Endometrial microvascular endothelial cells (primary cell): ENCODE data around the gene SLC28A1. TPM values are rescaled to one million over a fixed set of nuclear protein-coding genes. Genes with fewer than 3 reads are reported as not detected.

Source experiments
- in situ Hi-C: cut with HindIII; loops from 2 replicates; pipeline ENCODE4 v1.10.0; 2017; ENCODE audit warnings: low sequenced_read_pairs, low pct_unique_long_range_greater_than_20kb; ENCODE audit errors: inconsistent ontology term
- total RNA-seq: library from RNA; depleted of rRNA; stranded (reverse); fragments of >200 nt; gene quantifications from one replicate; pipeline ENCODE4 v1.2.3, GENCODE V29; 2015; ENCODE audit errors: inconsistent ontology term

The SLC28A1 gene
- total RNA-seq, 1 donor from 2014 or later = not detected

GRCh38 chr15:84951736-84952135 is 67.3 kb downstream of the SLC28A1 start:
- in situ Hi-C loops = no loop called here

GRCh38 chr15:84953136-84953535 is 68.7 kb downstream of the SLC28A1 start:
- in situ Hi-C loops = no loop called here

DNA sequence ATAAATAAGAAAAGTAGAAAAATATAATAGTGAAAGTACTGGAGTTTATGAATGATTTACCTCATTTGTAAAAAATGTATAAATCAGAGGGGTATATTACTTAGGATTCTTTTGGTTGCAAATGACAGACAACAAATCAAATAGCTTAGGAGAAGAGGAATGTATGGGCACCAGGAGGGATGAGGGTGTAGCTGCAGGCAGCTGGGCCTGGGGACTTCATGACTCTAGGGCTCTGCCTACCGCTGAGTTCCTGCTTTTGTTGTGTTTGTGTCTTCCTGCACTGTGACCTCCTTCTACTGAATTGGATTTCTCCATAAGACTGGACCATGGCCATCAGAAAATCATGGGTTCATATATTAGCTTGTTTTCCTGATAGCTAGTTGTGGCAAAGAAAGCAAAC is 69.3 kb downstream of the SLC28A1 start:
- in situ Hi-C loops = no loop called here

DNA sequence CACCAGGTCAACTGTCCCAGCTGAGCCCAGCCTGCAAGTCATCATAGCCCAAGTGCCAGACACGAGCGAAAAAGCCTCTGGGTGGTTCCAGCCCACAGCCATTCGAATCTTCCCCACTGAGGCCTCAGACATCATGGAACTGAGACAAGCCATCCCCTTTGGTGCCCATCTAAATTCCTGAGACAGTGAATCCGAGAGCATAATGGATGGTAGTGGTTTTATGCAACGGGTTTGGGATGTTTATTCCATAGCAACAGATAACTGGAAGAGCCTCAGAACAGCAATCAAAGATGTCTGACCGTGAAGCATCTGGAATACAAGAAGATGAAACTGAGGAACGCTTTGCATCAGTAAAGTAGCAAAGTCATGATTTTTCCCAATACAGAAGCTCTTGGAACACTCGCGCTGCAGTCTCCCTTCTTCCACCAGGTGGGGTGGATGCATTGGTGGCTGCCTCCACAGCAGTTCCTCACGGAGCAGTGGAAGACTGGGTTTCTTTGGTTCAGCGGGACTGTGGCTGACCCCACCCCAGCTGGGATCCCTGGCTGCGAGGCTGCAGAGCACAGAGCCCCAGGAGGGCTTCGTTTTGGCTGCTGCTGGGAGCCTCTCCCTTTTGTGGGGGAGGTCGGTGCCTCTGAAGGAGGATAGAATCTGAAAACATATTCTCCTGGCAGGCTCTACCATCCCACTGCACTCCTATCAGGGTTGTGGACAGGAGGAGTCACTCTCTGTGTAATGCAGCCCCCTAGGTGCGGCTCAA is 70.8 kb downstream of the SLC28A1 start:
- in situ Hi-C loops = no loop called here

DNA sequence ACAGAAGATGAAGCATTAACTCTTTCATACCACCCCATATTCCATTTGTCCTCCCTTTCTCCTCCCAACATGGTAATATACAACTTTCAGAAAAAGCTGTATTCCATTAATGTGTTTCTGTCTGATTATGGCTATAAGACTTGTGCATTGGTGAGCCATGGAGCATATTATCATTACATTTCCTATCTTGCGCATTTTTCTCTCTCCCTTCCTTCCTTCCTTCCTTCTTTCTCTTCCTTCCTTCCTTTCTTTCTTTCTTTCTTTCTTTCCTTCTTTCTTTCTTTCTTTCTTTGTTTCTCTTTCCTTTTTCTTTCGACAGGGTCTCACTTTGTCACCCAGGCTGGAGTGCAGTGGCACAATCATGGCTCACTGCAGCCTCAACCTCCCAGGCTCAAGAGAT is 71.7 kb downstream of the SLC28A1 start:
- in situ Hi-C loops = no loop called here

DNA sequence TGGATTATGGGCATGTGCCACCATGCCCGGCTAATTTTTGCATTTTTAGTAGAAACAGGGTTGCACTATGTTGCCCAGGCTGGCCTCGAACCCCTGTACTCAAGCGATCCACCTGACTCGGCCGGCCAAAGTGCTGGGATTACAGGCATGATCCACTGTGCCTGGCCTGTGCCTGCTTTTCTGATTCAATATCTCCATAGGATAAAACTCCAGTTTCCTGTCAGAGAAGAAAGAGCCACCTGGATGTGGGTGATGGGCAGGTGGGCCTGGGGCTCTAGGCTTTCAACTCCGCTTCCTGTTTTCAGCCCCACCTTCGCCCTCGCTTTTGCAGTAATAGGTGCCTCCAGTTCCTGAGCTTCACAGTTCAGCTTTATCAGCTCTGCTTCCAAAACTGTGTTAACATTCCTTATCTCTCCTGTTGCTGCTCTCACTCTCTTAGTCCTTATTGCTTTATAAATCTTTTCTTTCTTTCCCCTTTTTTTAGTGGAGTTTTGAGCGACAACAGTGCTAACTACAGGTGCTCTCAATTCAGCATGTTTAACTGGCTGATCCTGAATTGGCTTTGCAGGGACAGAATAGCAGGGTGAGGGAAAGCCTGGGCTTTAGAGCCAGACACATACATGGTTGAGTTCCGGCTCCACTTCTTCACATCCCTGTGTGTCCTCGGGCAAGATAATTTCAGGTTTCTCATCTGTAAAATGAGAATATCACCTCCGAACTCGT is 76.1 kb downstream of the SLC28A1 start:
- in situ Hi-C loops = no loop called here

GRCh38 chr15:84961114-84961452 is 76.6 kb downstream of the SLC28A1 start:
- in situ Hi-C loops = no loop called here

DNA sequence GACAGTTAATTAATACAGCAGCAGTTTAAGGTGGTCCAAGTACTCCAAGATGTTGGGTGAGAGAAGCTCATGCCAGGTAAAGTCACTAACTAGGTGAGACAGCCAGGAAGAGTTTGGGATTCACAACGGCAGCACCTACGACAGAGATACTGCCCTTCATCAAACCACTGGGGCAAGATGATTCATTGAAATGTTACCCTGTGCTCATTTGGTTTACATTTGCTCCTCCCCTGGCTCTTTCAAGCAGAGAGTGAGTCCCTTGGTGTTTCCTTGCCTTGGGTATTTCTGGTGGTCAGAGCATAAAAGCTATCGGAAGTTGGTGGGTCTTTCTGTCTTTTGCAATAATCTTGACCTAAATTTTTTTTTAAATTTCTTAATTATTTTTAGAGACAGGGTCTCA is 77.2 kb downstream of the SLC28A1 start:
- in situ Hi-C loops = no loop called here

DNA sequence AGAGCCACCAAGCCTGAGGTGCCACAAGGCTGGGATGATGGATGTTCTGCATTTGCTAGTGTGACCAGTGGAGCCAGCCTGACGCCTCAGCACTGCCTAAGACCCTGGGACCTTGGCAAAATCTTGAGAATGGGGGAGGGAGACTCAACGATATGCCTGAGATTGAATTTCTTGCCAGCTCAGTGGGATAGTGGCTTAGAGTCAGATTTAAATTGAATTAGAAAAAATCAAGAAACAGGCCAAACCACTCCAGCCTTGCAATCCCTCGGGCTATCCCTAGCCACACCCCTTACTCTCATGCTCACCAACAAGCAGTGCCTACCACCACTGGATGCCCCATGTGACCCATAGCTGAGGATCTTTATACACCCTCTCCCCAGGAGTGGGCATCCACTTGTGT is 78.5 kb downstream of the SLC28A1 start:
- in situ Hi-C loops = no loop called here

DNA sequence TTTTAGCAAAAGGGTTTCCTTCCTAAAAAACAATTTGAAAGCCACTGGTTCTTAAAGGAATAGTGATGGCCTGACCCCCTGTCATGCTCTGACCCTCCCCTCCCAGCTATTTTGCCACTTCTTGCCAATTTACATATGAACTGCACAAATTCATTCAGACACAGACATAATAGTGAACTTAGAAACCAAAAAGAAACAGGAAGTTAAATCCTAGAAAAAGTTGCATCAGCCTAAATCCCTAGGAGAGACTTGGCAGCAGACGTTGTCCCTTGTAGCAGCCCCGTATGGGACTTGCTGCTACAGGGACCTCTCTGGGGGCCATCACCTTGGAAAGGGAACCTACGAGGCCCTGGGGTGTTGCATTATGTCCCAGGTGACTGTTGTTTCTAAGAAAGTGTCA is 82.9 kb downstream of the SLC28A1 start:
- in situ Hi-C loops = no loop called here

DNA sequence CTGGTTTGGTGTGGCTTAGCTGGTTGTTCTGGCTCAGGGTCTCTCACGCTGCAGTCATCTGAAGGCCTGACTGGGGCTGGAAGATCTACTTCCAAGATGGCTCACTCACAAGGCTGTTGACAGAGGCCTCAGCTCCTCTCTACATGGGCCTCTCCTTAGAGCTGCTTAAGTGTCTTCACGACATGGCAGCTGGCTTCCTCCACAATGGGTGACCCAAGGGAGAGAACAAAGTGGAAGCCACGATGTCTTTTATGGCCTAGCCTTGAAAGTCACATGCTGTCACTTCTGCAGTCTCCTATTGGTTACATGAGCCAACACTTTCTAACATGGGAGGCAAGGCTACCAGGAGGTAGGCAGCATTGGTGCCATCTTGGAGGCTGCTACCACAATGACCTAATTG is 83.8 kb downstream of the SLC28A1 start:
- in situ Hi-C loops = no loop called here

DNA sequence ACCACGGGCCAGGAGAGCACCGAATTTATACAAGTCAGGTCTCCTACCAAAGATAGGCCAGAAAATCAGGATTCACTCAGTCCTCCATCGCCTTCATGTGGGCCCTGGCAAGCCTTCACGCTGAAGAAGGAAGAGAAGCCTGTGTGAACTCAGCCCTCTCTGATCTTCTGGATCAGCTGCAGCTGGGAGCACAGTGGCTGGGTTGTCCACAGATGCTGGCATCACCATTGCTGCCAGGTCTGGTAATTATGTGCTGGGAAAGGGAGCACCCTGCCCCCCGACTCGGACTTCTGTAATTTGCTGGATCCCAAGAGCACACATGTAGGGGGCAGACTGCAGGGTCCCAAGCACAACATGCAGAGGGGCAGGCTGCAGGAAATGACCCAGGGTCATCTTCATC is 84.8 kb downstream of the SLC28A1 start:
- in situ Hi-C loops = no loop called here

DNA sequence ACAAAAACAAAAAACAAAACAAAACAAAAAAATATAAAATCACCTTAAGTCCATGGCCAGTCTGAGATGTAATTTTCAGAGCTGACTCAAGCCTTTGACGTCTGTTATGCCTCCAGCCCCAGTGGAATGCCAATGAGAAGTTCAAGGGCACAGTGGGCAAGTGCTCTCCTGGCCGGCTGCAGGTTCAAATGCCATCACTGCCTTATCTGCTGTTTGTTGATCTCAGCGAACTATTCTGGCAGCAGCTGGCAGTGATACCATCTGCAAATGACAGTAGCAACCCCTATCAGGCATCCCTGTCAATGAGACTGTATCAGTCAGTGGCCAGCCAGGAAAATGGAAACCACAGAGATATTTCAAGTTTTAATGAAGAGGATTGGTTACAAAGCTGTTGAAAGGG is 86.4 kb downstream of the SLC28A1 start:
- in situ Hi-C loops = no loop called here

- in situ Hi-C loops = no loop called here
These were observed 89.3 kb downstream of the SLC28A1 start for GRCh38 chr15:84973492-84974460.

DNA sequence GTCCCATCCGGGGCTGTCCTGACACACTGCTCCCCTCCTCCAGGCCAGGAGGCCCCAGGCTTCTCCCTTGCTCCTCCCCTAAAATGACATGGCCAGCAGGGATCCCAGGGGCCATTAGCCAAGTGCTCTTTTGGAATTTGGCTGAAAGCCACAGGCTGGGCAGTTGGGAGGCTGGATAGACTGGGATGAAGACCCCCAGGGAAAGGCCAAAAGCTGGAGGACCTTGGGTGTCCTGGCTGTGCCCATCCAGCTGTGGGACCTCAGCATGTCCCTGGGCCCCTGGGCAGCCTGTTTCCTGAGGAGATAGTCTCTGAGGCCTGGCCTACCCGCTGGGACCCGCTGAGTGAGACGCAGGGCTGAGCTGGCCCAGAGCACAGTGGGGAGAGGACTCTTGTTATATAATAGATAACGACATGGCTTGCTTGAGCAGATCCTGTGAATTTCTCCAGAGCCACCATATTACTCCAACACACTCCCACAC is 91.4 kb downstream of the SLC28A1 start:
- in situ Hi-C loops = no loop called here

DNA sequence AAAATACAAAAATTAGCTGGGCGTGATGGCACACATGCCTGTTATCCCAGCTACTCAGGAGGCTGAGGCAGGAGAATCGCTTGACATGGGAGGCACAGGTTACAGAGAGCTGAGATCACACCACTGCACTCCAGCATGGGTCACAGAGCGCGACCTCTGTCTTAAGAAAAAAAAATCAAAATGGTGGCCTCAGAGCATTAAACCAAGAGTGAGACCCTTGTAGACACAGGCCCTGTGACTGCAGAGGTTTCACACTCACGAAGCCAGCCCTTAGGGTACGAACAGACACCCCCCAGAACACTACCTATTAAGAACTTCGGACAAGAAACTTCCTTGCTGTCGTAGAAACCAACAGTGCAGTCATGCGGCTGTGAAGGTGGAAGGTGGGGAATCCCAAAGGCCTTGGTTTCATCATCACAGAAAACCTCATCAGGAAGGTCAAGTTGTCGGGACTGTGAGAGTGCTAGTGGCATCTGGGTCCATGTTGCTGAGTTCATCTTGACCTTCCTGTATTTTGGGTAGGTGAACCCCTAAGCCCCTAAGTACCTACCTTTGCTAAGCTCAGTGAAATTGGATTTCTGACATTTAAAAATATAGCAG is 92.4 kb downstream of the SLC28A1 start:
- in situ Hi-C loops = no loop called here

DNA sequence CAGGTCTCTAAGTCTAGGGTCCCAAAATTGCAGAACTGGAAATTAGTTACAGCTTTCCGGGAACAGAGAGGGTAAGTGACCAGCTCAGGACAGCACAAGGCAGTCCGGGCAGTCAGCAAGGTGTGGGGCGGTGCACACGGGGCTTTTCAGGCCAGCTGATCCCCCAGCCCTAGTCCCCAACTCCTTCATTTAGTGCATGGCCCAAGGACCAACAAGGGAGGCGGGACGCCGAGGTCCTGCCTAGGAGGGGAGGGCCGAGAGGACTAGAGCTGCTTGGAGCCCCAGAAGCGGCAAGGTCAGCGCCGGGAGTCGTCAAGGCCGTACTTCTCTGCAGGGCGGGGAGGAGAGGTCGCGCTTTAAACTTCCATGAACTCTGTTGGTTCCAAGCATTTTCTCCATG is 95.2 kb downstream of the SLC28A1 start:
- in situ Hi-C loops = no loop called here

GRCh38 chr15:84980196-84981053 is 96.0 kb downstream of the SLC28A1 start:
- in situ Hi-C loops = no loop called here
